BJ (cell line): Measurements from ENCODE around the gene CD7. TPM values are rescaled to one million over a fixed set of nuclear protein-coding genes. Genes with fewer than 3 reads are reported as not detected.
"Not testable (repeated sequence)": the region's sequence is repeated elsewhere in the genome, so short reads cannot be mapped to it uniquely, and the experiment has no call there.

Source experiments
- CTCF ChIA-PET: fragments of 350-600 bp; formaldehyde crosslinking; extraction: SDS; loops from one replicate; lab custom pipeline; 2021; ENCODE audit warnings: antibody characterized with exemption, inconsistent platforms; lab: Yijun Ruan, JAX
- POLR2A ChIA-PET: fragments of 300-600 bp; sonication (Branson Sonifier 250); formaldehyde crosslinking; extraction: SDS; loops from one replicate; lab custom pipeline; 2021; ENCODE audit warnings: antibody characterized with exemption; lab: Charles Lee
- DNase-seq: peaks from one replicate; pipeline ENCODE4 v3.0.0-alpha.2; 2011; ENCODE audit warnings: low read depth
- H3K27me3 ChIP-seq: 2 replicates; pipeline ENCODE4 v1.6.0; 2011; ENCODE audit warnings: low read length; ENCODE audit not compliant: control insufficient read depth, insufficient read depth
- H3K36me3 ChIP-seq: 2 replicates; pipeline ENCODE4 v1.5.1; 2011; ENCODE audit warnings: low read length; ENCODE audit not compliant: control insufficient read depth, insufficient read depth
- H3K4me3 ChIP-seq: 2 replicates; pipeline ENCODE4 v1.5.1; 2011; ENCODE audit warnings: low read depth, mild to moderate bottlenecking, control low read depth, low read length
- CTCF ChIP-seq: IDR thresholded peaks from 2 replicates; pipeline ENCODE4 v1.5.1; 2011; ENCODE audit warnings: low read depth, mild to moderate bottlenecking, control low read depth, inconsistent platforms, low read length, moderate library complexity; ENCODE audit not compliant: insufficient read depth
- polyA minus RNA-seq: library from RNA; depleted of rRNA, polyadenylated mRNA; stranded (reverse); fragments of >200 nt; gene quantifications from 2 replicates; pipeline ENCODE4 v1.2.3, GENCODE V29; 2011; rRNA and poly(A)+ RNA removed
- polyA plus RNA-seq: library from polyadenylated mRNA; depleted of rRNA; stranded (reverse); fragments of >200 nt; gene quantifications from 2 replicates; pipeline ENCODE4 v1.2.3, GENCODE V29; 2011; rRNA removed

The CD7 gene
- polyA plus RNA-seq (0.06 and 0.22 TPM in 2 replicates), polyA minus RNA-seq (0.09 and 0.36 TPM in 2 replicates)

GRCh38 chr17:82317394-82318168 is at the start of gene CD7:
TSS of gene CD7 (minus strand) at chr17:82317608. CDS start at chr17:82317495, 113 bp downstream.
- CTCF ChIA-PET, result interaction anchor here (1.4 to 1.9 kb wide), 2 partner anchors 13 to 16 kb away, joined by 3 to 11 read pairs; no protein-coding TSS in a partner anchor
- Histone ChIP-seq H3K4me3 (no peak within 1 kb of the TSS), H3K36me3 (no peaks in the 10 kb centered on the region), H3K27me3 (peaks cover 9% of the 10 kb centered on the region)
- POLR2A ChIA-PET, result no interaction called here
- TF ChIP-seq CTCF, result no peak
- DNase-seq, result no peak

- TF ChIP-seq CTCF, result no peak
- no peaks in the 10 kb centered on the region for H3K36me3 ChIP-seq
- POLR2A ChIA-PET, result no interaction called here
- peaks cover 25% of the 10 kb centered on the region for H3K27me3 ChIP-seq
- no peak overlapping the region for H3K4me3 ChIP-seq
- CTCF ChIA-PET, result interaction anchor here (1.0 to 1.4 kb wide), 2 partner anchors 14 to 67 kb away, joined by 3 read pairs; no protein-coding TSS in a partner anchor
- no peak for DNase-seq
Observed at GRCh38 chr17:82366749-82367148, 49.3 kb upstream of the CD7 start.

- DNase-seq, result no peak
- ChIA-PET POLR2A (no interaction called here), CTCF (interaction anchor here (0.6 to 1.4 kb wide), 4 partner anchors 13 to 147 kb away, joined by 3 read pairs; no protein-coding TSS in a partner anchor)
Observed at GRCh38 chr17:82365606-82366295, 48.3 kb upstream of the CD7 start.

GRCh38 chr17:82361885-82362633 is 44.7 kb upstream of the CD7 start:
- H3K4me3 ChIP-seq, result no peak overlapping the region
- no peaks in the 10 kb centered on the region for H3K36me3 ChIP-seq
- peaks cover 8% of the 10 kb centered on the region for H3K27me3 ChIP-seq
- TF ChIP-seq CTCF, result no peak
- no peak for DNase-seq
- CTCF ChIA-PET, result interaction anchor here (0.6 to 1.7 kb wide), 4 partner anchors 9 to 112 kb away, joined by 3 to 5 read pairs (median 4); no protein-coding TSS in a partner anchor
- POLR2A ChIA-PET, result no interaction called here

More at GRCh38 chr17:82365606-82366295, 48.3 kb upstream of the CD7 start:
- Histone ChIP-seq H3K36me3 (no peaks in the 10 kb centered on the region), H3K27me3 (peaks cover 21% of the 10 kb centered on the region), H3K4me3 (no peak overlapping the region)
- TF ChIP-seq CTCF, result no peak

- H3K27me3 ChIP-seq, DNase-seq, H3K36me3 ChIP-seq, H3K4me3 ChIP-seq, POLR2A ChIA-PET: not testable (repeated sequence)
- CTCF ChIA-PET, result interaction anchor here (1.3 kb wide), 1 partner anchor 56 kb away, joined by 5 read pairs; no protein-coding TSS in a partner anchor
Observed at GRCh38 chr17:82359451-82360074, 42.2 kb upstream of the CD7 start.
